K562 (cell line): ENCODE results near the gene REX1BD.

Source experiments
- ARNT ChIP-seq, 2 experiments: fragments of 450-650 bp; IDR thresholded peaks; 2 replicates each; pipeline ENCODE4 v1.6.1; 2016; ENCODE audit warnings: mild to moderate bottlenecking in 1 of 2
- E2F1 ChIP-seq: sonication (generic); formaldehyde crosslinking; IDR thresholded peaks from 2 replicates; pipeline ENCODE4 v1.8.1; 2023; ENCODE audit warnings: mild to moderate bottlenecking, missing genetic modification reagents, moderate library complexity
- L3MBTL2 ChIP-seq: fragments of 450-650 bp; IDR thresholded peaks from 2 replicates; pipeline ENCODE4 v1.6.1; 2016; ENCODE audit warnings: mild to moderate bottlenecking, moderate library complexity
- POLR2A ChIP-seq: fragments of 450-650 bp; conservative IDR thresholded peaks from 2 replicates; pipeline ENCODE4 v1.6.1; 2016
- TF ChIP-seq, protein P1 (sequence below), 3 experiments: IDR thresholded peaks in 2 of 3; conservative IDR thresholded peaks in 1 of 3; 2 replicates each; pipeline ENCODE4 v1.5.1; 2011 to 2012; ENCODE audit warnings: low read length in 3 of 3, mild to moderate bottlenecking in 3 of 3, control low read depth in 2 of 3, improper control_type of control experiment in 1 of 3, inconsistent platforms in 1 of 3, low read depth in 1 of 3, mixed read lengths in 1 of 3, moderate library complexity in 1 of 3; ENCODE audit not compliant: insufficient read depth in 2 of 3
- TF ChIP-seq, protein P2 (sequence below): fragments of 450-650 bp; IDR thresholded peaks from 2 replicates; pipeline ENCODE4 v1.6.1; 2016; ENCODE audit warnings: mild to moderate bottlenecking, moderate library complexity

DNA sequence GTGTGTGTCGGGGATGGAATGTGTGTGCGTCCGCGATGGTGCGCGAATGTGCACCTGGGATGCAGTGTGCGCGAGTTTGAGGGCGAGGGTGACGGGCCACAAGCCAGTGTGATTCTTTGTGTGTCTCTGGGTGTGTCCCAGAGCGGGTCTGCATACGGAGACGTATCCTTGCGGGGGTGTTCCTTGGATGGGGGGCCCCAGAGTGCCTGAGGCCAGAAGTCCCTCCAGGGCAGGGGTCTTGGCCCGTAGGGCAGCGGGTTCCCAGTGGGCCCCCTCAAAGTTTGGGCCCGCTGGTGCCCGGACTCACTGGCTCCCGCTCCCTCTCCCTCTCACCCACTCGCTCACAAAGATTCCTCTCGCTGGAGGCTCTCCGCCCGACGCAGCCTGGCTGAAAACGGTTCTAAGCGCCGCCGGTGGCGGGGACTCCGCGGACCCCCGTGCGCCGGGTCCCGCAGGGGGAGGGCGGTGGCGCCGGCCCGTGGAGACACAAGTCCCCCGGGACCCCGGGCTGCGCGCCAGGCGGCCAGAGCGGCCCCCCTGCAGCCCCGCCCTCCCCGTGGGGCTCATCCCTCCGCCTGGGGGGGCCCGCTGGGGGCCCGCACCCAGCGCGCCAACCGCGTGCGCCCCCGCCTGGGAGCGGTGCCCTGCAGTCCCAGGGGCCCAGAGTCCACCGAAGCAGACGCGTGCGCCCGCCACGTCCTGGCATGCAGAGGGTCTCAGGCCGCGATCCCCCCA, 17.1 kb downstream of the REX1BD start:
- TF ChIP-seq, protein P1, sequence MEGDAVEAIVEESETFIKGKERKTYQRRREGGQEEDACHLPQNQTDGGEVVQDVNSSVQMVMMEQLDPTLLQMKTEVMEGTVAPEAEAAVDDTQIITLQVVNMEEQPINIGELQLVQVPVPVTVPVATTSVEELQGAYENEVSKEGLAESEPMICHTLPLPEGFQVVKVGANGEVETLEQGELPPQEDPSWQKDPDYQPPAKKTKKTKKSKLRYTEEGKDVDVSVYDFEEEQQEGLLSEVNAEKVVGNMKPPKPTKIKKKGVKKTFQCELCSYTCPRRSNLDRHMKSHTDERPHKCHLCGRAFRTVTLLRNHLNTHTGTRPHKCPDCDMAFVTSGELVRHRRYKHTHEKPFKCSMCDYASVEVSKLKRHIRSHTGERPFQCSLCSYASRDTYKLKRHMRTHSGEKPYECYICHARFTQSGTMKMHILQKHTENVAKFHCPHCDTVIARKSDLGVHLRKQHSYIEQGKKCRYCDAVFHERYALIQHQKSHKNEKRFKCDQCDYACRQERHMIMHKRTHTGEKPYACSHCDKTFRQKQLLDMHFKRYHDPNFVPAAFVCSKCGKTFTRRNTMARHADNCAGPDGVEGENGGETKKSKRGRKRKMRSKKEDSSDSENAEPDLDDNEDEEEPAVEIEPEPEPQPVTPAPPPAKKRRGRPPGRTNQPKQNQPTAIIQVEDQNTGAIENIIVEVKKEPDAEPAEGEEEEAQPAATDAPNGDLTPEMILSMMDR (IDR thresholded peaks at IDR 0.05 in 2 of 3, conservative IDR thresholded peaks at IDR 0.05 in 1 of 3; ENCODE audit: insufficient read depth in 2 of 3, low read depth in 1 of 3, low read length in 3 of 3), result no peak
- TF ChIP-seq POLR2A (no peak), L3MBTL2 (no peak), E2F1 (CRISPR knock-in tag) (no peak), ARNT (IDR thresholded peaks at IDR 0.05) (no peak)
- TF ChIP-seq, protein P2, sequence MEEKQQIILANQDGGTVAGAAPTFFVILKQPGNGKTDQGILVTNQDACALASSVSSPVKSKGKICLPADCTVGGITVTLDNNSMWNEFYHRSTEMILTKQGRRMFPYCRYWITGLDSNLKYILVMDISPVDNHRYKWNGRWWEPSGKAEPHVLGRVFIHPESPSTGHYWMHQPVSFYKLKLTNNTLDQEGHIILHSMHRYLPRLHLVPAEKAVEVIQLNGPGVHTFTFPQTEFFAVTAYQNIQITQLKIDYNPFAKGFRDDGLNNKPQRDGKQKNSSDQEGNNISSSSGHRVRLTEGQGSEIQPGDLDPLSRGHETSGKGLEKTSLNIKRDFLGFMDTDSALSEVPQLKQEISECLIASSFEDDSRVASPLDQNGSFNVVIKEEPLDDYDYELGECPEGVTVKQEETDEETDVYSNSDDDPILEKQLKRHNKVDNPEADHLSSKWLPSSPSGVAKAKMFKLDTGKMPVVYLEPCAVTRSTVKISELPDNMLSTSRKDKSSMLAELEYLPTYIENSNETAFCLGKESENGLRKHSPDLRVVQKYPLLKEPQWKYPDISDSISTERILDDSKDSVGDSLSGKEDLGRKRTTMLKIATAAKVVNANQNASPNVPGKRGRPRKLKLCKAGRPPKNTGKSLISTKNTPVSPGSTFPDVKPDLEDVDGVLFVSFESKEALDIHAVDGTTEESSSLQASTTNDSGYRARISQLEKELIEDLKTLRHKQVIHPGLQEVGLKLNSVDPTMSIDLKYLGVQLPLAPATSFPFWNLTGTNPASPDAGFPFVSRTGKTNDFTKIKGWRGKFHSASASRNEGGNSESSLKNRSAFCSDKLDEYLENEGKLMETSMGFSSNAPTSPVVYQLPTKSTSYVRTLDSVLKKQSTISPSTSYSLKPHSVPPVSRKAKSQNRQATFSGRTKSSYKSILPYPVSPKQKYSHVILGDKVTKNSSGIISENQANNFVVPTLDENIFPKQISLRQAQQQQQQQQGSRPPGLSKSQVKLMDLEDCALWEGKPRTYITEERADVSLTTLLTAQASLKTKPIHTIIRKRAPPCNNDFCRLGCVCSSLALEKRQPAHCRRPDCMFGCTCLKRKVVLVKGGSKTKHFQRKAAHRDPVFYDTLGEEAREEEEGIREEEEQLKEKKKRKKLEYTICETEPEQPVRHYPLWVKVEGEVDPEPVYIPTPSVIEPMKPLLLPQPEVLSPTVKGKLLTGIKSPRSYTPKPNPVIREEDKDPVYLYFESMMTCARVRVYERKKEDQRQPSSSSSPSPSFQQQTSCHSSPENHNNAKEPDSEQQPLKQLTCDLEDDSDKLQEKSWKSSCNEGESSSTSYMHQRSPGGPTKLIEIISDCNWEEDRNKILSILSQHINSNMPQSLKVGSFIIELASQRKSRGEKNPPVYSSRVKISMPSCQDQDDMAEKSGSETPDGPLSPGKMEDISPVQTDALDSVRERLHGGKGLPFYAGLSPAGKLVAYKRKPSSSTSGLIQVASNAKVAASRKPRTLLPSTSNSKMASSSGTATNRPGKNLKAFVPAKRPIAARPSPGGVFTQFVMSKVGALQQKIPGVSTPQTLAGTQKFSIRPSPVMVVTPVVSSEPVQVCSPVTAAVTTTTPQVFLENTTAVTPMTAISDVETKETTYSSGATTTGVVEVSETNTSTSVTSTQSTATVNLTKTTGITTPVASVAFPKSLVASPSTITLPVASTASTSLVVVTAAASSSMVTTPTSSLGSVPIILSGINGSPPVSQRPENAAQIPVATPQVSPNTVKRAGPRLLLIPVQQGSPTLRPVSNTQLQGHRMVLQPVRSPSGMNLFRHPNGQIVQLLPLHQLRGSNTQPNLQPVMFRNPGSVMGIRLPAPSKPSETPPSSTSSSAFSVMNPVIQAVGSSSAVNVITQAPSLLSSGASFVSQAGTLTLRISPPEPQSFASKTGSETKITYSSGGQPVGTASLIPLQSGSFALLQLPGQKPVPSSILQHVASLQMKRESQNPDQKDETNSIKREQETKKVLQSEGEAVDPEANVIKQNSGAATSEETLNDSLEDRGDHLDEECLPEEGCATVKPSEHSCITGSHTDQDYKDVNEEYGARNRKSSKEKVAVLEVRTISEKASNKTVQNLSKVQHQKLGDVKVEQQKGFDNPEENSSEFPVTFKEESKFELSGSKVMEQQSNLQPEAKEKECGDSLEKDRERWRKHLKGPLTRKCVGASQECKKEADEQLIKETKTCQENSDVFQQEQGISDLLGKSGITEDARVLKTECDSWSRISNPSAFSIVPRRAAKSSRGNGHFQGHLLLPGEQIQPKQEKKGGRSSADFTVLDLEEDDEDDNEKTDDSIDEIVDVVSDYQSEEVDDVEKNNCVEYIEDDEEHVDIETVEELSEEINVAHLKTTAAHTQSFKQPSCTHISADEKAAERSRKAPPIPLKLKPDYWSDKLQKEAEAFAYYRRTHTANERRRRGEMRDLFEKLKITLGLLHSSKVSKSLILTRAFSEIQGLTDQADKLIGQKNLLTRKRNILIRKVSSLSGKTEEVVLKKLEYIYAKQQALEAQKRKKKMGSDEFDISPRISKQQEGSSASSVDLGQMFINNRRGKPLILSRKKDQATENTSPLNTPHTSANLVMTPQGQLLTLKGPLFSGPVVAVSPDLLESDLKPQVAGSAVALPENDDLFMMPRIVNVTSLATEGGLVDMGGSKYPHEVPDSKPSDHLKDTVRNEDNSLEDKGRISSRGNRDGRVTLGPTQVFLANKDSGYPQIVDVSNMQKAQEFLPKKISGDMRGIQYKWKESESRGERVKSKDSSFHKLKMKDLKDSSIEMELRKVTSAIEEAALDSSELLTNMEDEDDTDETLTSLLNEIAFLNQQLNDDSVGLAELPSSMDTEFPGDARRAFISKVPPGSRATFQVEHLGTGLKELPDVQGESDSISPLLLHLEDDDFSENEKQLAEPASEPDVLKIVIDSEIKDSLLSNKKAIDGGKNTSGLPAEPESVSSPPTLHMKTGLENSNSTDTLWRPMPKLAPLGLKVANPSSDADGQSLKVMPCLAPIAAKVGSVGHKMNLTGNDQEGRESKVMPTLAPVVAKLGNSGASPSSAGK, result no peak
